Measurements from ENCODE around the gene VPS35. TPM values are rescaled to one million over a fixed set of nuclear protein-coding genes. Genes with fewer than 3 reads are reported as not detected.
A peak's percentile ranks its signal among the peaks of the same experiment; 100 is the strongest.

VPS35 gene
- total and polyA plus RNA-seq, 2 of the 13 experiments (the other 11 are each of a cell fraction or from before 2014, with no cell fraction given) = 30.7 to 136 TPM

DNA sequence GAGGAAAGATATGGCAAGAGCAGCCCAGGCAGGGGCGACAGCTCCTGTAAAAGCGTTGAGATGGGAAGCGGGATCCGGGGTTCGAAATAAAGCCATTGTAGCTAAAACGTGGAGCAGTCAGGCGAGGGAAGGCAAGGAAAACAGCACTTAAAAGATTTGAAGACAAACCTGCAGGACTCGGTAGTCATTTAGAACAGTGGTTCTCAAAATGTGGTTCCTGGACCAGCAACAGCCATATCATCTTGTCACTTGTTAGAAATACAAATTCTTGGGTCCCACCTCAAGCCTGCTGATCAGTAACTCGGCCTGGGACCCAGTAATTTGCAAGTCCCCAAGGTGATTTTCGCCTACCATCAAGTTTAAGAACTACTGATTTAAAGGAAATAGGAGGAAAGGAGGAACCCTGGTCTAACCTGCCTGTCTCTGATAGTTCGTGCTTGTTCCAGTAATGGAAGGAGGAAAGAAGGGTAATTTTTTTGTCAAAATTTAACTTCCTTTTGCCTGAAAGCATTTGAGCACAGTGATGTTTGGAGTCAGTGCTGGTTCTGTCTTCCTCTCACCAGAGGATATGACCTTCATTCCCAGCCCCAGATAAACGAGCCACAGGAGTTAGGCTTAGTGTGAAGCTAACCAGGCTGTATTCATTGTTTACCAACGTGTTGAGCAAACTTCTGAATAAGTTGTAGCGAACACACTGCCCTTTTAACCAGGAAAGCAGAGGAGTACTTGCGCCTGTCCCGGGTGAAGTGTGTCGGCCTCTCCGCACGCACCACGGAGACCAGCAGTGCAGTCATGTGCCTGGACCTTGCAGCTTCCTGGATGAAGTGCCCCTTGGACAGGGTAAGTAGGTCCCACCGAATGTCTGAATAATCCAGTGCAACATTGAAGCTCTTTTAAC lies 1.6 kb upstream of the VPS35 start (continued):
- TF ChIP-seq LCORL (IDR thresholded peaks at IDR 0.05) (no peak), LCORL (CRISPR knock-in tag; IDR thresholded peaks at IDR 0.05) (0 out of 2 replicates have a peak, but pooled peaks have one; percentile 39), SRSF1 (optimal IDR thresholded peaks at IDR 0.05; ENCODE audit: low read depth, low read length) (no peak), NFIC (IDR thresholded peaks at IDR 0.05; ENCODE audit: low read length) (no peak), SNRNP70 (IDR thresholded peaks at IDR 0.05; ENCODE audit: low read depth, low read length) (no peak)
- TF ChIP-seq, protein P1, sequence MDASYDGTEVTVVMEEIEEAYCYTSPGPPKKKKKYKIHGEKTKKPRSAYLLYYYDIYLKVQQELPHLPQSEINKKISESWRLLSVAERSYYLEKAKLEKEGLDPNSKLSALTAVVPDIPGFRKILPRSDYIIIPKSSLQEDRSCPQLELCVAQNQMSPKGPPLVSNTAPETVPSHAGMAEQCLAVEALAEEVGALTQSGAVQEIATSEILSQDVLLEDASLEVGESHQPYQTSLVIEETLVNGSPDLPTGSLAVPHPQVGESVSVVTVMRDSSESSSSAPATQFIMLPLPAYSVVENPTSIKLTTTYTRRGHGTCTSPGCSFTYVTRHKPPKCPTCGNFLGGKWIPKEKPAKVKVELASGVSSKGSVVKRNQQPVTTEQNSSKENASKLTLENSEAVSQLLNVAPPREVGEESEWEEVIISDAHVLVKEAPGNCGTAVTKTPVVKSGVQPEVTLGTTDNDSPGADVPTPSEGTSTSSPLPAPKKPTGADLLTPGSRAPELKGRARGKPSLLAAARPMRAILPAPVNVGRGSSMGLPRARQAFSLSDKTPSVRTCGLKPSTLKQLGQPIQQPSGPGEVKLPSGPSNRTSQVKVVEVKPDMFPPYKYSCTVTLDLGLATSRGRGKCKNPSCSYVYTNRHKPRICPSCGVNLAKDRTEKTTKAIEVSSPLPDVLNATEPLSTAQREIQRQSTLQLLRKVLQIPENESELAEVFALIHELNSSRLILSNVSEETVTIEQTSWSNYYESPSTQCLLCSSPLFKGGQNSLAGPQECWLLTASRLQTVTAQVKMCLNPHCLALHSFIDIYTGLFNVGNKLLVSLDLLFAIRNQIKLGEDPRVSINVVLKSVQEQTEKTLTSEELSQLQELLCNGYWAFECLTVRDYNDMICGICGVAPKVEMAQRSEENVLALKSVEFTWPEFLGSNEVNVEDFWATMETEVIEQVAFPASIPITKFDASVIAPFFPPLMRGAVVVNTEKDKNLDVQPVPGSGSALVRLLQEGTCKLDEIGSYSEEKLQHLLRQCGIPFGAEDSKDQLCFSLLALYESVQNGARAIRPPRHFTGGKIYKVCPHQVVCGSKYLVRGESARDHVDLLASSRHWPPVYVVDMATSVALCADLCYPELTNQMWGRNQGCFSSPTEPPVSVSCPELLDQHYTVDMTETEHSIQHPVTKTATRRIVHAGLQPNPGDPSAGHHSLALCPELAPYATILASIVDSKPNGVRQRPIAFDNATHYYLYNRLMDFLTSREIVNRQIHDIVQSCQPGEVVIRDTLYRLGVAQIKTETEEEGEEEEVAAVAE (CRISPR knock-in tag; IDR thresholded peaks at IDR 0.05; ENCODE audit: borderline replicate concordance) = peak; percentile 68; the same call in 1 of the 2 replicates
- TF ChIP-seq, protein P2, sequence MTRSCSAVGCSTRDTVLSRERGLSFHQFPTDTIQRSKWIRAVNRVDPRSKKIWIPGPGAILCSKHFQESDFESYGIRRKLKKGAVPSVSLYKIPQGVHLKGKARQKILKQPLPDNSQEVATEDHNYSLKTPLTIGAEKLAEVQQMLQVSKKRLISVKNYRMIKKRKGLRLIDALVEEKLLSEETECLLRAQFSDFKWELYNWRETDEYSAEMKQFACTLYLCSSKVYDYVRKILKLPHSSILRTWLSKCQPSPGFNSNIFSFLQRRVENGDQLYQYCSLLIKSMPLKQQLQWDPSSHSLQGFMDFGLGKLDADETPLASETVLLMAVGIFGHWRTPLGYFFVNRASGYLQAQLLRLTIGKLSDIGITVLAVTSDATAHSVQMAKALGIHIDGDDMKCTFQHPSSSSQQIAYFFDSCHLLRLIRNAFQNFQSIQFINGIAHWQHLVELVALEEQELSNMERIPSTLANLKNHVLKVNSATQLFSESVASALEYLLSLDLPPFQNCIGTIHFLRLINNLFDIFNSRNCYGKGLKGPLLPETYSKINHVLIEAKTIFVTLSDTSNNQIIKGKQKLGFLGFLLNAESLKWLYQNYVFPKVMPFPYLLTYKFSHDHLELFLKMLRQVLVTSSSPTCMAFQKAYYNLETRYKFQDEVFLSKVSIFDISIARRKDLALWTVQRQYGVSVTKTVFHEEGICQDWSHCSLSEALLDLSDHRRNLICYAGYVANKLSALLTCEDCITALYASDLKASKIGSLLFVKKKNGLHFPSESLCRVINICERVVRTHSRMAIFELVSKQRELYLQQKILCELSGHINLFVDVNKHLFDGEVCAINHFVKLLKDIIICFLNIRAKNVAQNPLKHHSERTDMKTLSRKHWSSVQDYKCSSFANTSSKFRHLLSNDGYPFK (CRISPR knock-in tag; IDR thresholded peaks at IDR 0.05; ENCODE audit: borderline replicate concordance) = no peak
- TF ChIP-seq, protein P3, sequence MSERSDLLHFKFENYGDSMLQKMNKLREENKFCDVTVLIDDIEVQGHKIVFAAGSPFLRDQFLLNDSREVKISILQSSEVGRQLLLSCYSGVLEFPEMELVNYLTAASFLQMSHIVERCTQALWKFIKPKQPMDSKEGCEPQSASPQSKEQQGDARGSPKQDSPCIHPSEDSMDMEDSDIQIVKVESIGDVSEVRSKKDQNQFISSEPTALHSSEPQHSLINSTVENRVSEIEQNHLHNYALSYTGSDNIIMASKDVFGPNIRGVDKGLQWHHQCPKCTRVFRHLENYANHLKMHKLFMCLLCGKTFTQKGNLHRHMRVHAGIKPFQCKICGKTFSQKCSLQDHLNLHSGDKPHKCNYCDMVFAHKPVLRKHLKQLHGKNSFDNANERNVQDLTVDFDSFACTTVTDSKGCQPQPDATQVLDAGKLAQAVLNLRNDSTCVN (CRISPR knock-in tag; IDR thresholded peaks at IDR 0.05; ENCODE audit: borderline replicate concordance) = 0 out of 2 replicates have a peak, but pooled peaks have one; percentile 44
- TF ChIP-seq, protein P4, sequence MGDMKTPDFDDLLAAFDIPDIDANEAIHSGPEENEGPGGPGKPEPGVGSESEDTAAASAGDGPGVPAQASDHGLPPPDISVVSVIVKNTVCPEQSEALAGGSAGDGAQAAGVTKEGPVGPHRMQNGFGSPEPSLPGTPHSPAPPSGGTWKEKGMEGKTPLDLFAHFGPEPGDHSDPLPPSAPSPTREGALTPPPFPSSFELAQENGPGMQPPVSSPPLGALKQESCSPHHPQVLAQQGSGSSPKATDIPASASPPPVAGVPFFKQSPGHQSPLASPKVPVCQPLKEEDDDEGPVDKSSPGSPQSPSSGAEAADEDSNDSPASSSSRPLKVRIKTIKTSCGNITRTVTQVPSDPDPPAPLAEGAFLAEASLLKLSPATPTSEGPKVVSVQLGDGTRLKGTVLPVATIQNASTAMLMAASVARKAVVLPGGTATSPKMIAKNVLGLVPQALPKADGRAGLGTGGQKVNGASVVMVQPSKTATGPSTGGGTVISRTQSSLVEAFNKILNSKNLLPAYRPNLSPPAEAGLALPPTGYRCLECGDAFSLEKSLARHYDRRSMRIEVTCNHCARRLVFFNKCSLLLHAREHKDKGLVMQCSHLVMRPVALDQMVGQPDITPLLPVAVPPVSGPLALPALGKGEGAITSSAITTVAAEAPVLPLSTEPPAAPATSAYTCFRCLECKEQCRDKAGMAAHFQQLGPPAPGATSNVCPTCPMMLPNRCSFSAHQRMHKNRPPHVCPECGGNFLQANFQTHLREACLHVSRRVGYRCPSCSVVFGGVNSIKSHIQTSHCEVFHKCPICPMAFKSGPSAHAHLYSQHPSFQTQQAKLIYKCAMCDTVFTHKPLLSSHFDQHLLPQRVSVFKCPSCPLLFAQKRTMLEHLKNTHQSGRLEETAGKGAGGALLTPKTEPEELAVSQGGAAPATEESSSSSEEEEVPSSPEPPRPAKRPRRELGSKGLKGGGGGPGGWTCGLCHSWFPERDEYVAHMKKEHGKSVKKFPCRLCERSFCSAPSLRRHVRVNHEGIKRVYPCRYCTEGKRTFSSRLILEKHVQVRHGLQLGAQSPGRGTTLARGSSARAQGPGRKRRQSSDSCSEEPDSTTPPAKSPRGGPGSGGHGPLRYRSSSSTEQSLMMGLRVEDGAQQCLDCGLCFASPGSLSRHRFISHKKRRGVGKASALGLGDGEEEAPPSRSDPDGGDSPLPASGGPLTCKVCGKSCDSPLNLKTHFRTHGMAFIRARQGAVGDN (CRISPR knock-in tag; IDR thresholded peaks at IDR 0.05) = peak; percentile 62; the same call in 1 of the 2 replicates
